GM11168 (cell line): Measurements from ENCODE around the gene PGF.
"Not testable (repeated sequence)": the region's sequence is repeated elsewhere in the genome, so short reads cannot be mapped to it uniquely, and the experiment has no call there.

Experiments
- in situ Hi-C: fragments of 300-500 bp; cut with MboI; formaldehyde crosslinking; loops from one replicate; pipeline ENCODE4 v1.12.0; 2022; ENCODE audit warnings: low sequenced_read_pairs; ENCODE audit not compliant: unreplicated experiment

PGF gene

DNA sequence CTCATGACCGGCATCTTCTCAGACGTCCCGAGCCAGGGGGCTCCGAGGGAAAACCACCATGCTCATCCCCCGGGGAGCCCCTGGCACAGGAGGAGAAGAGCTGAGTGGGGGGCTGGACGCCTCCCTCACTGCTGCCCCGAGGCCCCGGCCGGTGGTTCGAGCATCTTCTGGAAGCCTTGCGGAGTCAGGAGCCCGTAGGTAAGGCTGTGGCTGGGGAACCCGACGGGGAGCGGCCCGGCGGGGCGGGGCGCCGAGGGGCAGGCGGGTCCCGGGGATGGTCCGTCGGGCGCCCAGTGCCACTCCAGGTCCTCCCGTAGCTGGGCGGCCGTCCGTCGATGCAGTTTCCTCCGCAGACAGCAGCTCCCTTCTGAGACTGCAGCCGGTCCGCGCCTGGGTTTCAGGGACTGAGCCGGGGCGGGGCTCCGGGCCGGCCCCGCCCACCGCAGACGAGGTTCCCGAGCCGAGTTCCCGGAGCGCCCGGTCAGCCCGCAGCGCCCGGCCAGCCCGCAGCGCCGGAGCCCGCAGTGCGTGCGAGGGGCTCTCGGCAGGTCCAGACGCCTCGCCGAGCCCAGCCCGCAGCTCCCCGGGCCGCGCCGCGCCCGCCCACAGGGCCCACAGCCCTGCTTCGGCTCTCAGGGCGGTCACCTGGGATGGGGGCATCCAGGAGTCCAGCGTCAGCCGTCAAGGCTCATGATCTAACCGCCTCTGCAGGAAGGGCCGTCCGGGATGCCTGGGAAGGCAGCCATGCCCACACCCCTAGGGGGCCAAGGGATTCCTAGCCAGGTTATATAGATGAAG lies at the start of gene PGF:
Gene PGF, minus strand, starts transcription at position 369 of the 798 bp plus-strand sequence. Its CDS starts 355 bp downstream, at position 14.
- in situ Hi-C loops = no loop called here

DNA sequence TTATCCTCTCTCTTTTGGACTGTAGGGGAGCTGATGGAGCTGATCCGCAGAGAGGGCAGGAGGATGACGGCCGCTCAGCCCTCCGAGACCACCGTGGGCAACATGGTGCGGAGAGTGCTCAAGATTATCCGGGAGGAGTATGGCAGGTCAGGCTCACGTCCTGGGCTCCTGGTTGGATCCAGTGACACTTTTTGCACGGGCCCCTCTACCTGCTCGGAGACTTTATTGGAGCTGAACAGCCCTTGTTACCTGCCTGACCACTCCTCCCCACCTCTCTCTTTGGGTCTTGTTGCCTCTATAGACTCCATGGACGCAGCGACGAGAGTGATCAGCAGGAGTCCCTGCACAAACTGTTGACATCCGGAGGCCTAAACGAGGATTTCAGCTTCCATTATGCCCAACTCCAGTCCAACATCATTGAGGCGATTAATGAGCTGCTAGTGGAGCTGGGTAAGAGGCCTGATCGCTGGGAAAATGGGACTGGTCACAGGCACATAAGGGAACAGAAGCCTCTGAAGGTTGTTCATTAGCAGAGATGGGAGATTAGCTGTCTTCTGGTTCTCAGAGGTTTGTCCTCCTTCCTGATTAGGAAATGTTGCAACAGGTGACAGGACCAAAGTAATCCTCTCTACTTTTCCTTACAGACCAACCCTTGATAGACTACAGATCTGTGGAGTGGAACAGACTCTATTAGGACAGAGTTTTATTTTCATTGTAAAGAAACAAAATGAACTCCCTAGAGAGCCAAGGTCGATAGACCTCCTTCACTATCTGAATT lies 48.0 kb upstream of the PGF start:
- in situ Hi-C loops = no loop called here

DNA sequence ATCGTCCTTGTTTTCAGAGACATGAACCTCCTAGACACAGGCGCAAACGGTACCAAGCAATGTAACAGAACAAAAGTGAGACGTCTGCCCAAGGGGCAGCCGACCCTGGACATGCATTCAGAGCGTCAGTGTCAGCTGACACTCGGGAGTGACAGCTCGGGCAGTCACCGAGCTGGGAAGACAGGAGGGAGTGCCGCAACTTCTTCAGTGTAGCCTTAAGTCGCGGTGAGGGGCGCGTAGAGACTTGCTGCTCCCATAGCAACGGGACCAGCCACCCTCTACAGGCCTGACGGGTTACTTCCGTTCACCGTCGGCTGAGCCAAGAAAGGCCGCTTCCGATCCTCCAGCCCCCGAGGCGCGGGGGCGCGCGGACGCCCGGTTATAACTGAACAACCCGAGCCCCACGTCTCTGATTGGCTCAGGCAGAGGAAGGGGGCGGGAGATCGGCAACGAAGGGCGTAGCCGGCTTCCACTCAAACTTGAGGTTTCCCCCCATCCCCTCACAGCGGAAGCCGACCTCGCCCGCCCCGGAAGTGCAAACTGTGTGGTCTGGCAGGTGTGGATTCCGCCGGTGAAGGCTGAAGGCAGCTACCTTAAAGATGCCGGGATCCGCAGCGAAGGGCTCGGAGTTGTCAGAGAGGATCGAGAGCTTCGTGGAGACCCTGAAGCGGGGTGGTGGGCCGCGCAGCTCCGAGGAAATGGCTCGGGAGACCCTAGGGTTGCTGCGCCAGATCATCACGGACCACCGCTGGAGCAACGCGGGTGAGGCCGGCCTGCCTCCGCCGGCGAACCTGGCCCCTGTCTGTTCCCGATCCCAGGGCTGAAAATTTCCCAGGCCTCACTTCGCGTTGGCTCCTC lies 47.2 kb upstream of the PGF start, which contains the start of gene EIF2B2:
Gene EIF2B2, plus strand, starts transcription at position 530 of the 858 bp plus-strand sequence. Its CDS starts 70 bp downstream, at position 600.
- in situ Hi-C loops = no loop called here

DNA sequence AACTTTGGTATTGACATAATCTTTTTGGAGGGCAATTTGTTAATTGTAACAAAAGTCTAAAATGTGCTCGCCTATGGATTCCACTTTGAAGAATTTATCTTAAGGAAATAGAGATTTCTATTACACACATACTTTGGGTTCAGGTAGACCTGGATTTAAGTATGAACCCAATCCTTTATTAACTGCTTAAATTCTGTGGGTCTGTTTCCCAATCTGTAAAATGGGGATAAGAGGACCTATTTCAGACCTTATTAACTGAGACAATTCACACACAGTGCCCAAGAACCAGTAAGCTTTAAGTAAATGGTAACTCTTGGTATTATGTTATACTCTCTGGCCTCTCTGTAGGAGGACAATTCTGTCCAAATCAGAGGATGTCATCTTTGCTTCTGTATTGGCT lies 46.5 kb upstream of the PGF start:
- in situ Hi-C loops = no loop called here

DNA sequence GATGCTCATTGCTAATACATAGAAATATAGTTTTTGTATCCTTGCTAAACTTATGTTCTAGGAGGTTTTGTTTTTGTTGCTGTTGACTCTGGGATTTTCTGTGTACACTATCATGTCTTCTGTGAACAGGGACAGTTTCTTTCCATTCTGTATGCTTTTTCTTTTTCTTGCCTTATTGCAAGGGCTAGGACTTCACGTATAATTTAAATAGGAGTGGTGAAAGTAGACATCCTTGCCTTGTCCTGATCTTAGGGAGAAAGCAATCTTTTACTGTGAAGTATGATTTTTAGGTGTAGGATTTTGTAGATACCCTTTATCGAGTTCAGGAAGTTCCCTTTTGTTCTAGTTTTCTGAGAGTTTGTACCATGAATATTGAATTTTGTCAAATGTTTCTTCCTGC lies 45.9 kb upstream of the PGF start:
- in situ Hi-C loops = no loop called here

DNA sequence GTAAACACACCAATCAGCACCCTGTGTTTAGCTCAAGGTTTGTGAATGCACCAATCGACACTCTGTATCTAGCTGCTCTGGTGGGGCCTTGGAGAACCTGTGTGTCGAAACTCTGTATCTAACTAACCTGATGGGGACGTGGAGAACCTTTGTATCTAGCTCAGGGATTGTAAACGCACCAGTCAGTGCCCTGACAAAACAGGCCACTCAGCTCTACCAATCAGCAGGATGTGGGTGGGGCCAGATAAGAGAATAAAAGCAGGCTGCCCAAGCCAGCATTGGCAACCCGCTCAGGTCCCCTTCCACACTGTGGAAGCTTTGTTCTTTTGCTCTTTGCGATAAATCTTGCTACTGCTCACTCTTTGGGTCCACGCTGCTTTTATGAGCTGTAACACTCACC lies 40.4 kb upstream of the PGF start:
- in situ Hi-C loops = not testable (repeated sequence)

DNA sequence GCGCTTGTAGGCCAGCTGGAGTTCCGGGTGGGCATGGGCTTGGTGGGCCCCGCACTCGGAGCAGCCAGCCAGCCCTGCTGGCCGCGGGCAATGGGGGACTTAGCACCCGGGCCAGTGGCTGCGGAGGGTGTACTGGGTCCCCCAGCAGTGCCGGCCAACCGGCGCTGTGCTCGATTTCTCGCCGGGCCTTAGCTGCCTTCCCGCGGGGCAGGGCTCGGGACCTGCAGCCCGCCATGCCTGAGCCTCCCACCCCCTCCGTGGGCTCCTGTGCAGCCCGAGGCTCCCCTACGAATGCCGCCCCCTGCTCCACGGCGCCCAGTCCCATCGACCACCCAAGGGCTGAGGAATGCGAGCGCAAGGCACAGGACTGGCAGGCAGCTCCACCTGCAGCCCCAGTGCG lies 38.8 kb upstream of the PGF start:
- in situ Hi-C loops = not testable (repeated sequence)

DNA sequence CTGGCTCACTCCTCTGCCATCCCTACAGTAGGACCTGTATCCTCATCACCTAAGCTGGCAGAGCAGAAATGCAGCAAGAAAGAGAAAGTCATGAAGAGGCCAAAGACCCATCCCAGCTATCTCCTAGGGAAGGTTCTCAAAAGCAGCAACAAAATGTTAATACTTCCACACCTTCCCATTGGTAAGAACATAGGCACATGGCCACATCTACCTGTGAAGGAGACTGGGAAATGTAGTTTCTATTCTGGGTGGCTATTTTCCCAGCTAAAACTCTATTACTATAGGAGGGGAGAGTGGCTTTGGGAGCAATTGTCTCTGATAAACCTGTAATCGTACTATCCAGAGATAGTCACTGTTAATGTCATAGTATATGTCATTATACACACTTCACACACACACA lies 33.6 kb upstream of the PGF start:
- in situ Hi-C loops = no loop called here

DNA sequence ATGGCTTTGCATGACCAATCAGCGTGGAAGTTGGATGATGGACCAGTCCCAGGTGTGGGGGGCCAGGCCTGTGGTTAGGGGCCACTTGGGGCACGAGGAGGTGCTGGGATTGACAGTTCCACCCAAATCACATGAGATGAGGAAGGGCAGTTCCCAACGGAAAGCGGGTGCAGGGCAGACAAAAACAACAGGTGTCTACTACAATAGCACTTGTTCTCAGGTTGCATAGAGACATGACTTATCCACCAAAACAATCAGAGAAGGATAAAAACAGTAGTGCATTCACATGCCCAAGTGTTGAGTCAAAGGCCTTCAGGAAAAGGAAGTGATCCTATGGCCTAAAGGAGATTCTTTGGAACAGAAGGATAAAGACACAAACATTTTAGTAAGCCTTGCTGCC lies 32.7 kb upstream of the PGF start:
- in situ Hi-C loops = no loop called here

GRCh38 chr14:74985806-74986205 lies 30.4 kb upstream of the PGF start:
- in situ Hi-C loops = no loop called here

DNA sequence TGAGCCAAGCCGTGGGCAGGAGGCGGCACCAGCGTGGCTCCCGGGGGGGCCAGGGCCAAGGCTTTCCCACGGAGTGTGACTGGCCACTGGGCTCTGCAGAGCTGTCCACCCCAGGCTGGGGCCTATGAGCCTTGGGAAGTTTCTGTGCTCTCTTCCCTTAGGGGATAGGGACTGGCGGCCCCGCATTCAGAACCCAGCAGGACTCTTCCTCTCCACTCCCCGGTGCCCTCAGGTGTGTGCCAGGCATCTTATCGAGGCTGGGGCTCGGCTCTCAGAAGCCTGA lies 29.6 kb upstream of the PGF start:
- in situ Hi-C loops = no loop called here

GRCh38 chr14:74984236-74985027 lies 29.0 kb upstream of the PGF start:
- in situ Hi-C loops = no loop called here

DNA sequence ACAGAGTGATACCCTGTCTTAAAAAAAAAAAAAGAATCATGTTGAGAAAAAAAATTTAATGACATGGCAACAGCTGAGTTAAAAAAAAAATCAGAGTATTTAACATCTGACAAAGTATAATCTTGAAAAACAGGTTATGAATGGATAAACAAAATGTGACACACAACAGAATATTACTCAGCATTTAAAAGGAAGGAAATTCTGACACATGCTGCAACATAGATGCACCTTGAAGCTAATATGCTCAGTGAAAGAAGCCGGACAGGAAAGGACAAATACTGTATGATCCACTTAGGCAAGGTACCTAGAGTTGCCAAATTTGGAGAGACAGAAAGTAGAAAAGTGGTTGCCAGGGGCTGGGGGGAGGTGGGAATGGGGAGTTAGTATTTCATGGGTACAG lies 27.9 kb upstream of the PGF start:
- in situ Hi-C loops = no loop called here

GRCh38 chr14:74982661-74983060 lies 27.3 kb upstream of the PGF start:
- in situ Hi-C loops = no loop called here

DNA sequence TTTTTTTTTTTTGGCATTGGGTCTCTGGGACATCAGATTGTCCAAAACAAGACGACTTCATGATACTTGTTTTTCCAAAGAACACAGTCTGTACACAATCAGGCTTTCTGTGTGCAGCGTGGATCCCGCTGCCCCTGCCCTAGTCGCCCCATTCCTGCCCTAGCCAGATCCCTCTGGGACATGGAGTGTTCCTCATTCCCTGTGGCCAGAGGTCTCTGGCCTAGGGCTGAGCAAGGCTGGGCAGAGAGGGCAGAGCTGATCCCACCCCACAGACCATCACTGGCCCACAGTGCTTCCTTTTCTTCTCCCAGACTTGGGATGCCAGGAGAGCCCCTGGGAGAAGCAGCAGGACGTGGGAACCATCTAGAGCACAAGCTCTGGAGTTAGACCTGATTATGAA lies 26.4 kb upstream of the PGF start:
- in situ Hi-C loops = no loop called here

DNA sequence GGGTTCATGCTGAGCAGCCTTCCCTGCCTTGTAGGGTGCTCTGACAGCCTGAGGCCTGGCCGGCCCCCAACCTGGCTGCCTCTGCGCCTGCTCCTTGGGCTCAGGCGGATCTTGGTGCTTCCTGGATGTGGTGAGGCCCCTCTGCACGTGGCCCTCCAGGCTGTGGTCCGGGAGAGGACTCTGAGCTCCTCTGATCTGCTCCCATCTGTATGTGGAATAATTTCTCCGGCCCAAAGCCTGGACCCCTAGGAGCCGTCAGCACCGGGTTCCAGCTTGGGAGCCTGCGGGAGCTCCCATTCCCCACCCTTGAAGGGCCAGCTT lies 26.0 kb upstream of the PGF start:
- in situ Hi-C loops = no loop called here

DNA sequence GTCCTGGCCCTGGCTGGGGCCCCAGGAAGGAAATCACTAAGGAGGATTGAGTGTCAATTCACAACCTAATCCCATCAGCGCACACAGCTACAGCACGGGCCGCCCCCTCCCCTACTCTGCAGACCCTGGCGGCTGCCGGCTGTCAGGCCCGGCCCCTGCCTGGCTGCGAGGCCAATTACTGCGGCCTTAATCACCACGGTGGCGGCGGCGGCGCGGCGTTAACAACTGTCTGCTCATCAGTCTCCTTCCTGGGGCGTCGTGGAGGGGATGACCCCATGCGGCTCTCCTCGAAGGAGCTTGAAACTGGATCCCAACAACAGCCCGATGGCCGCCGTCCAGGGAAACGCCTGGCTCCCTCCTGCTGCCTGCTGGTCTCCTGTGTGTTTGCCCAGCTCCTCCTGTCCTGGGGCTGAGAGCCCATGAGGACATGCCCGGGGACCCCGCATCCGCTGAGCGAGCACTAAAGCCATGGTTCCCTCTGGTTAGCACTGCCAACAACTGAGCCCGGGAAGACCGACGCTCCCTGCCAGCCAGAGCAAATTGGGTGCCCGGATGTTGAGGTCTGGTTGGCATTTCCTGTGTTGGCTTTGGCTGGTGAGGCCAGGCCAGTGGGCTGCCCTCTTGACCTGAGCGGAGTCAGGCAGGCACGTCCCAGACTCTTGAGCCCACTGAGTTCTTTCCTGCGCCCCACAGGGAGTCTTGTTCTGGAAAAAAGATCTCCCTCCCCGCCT lies 25.5 kb upstream of the PGF start:
- in situ Hi-C loops = no loop called here

DNA sequence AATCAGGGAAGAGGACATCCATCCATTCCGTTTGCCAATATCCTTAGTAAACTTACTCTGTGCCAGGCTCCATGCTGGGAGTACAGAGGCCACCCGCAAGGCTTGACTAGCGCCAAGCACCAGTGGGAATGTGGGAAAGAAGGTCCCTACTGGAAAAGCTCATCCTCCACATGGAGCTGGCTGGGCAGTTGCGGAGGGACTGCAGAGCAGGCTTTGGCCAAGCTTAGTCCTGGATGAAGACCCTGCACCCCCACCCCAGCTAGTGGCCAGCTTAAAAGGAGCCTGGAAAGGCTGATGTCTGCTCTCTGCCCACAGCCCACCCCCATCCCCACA lies 25.0 kb upstream of the PGF start:
- in situ Hi-C loops = no loop called here

DNA sequence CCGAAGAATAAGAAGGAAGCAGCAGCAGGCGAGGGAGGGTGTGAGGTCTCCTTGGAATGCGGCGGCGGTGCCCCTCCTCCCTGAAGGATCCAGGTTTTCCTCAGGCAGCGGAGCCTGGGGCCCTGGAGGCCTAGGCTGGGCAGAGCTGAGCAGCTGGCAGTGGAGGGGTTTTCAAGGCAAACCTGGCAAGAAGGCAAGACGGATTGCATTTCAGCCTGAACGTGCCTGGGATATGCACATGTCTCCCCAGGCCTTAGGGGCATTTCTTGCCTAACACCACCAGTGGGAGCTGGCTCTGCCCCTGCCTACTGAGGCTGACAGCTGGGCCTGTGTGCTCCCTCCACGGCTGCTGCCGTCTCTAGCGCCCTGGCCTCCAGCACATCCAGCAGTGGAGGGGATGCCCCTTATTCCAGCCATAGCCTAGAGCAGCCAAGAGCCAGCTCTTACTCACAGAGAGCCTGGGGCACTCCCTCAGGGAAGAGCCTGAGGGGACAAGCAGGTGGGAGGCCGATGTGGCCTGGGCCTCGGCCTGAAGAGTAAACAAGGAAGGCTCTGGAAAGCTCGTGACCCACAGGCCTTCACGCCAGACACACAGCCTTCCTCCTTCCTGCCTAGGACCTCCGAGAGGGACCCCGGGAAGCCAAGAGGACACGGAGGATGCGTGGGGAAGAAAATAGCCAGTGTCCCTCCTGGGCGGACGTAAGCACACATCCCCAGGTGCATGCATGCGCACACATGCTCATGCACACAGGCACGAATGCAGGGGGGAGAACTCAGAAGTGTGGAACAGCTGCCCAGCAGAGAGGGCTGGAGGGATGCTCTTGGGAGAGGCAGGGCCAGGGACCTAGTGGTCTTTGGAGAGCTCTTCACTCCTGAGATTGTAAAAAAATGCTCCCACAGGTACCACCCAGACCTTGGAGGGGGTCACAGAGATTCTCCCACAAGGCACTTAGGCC lies 24.3 kb upstream of the PGF start:
- in situ Hi-C loops = no loop called here
